Measurements from ENCODE around the gene SEC61A2. TPM values are rescaled to one million over a fixed set of nuclear protein-coding genes. Genes with fewer than 3 reads are reported as not detected.

The SEC61A2 gene
- total and polyA plus RNA-seq, 2 of the 4 experiments (the other 2 are of a cell fraction), result 6.8 to 10.3 TPM

DNA sequence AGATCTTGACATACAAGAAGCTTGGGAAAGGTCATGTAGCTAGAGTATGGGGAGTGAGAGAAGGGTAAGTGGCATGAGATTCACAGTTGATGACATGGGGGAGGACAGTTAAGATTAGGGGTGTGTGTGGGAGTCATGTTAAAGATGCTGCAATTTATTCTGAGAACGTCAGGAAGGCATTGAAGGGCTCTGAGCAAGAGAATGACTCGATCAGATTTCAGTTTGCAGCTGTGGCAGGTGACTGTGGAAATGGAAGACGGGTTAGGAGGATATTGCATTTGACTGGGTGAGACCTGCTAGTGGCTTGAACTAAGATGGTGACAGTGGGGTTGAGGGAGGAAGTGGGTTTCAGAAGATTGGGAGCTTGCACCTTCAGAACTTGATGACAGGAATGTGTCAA, 72.1 kb downstream of the SEC61A2 start:
- H3K23ac ChIP-seq (ENCODE audit: low read depth, low read length), result no peak overlapping the region
- no peak overlapping the region for H2BK20ac ChIP-seq (ENCODE audit: low read depth, low read length)
- H3K18ac ChIP-seq (ENCODE audit: low read depth, low read length), result no peak overlapping the region
- CTCF ChIA-PET, result interaction anchor here (1.0 to 1.2 kb wide), 2 partner anchors 13 to 898 kb away, joined by 3 read pairs; partner anchors contain the start of gene OPTN
- H3K27ac ChIP-seq (ENCODE audit: insufficient read depth, low read length), result no peak overlapping the region
- POLR2A ChIA-PET (ENCODE audit: unreplicated experiment), result no interaction called here
- H2BK120ac ChIP-seq (ENCODE audit: low read depth, low read length), result no peak overlapping the region
- TF ChIP-seq RAD21 (IDR thresholded peaks at IDR 0.05; ENCODE audit: low read length), result no peak
- TF ChIP-seq MXI1 (IDR thresholded peaks at IDR 0.05; ENCODE audit: borderline replicate concordance, low read depth, low read length), result no peak
- TF ChIP-seq, protein P1, sequence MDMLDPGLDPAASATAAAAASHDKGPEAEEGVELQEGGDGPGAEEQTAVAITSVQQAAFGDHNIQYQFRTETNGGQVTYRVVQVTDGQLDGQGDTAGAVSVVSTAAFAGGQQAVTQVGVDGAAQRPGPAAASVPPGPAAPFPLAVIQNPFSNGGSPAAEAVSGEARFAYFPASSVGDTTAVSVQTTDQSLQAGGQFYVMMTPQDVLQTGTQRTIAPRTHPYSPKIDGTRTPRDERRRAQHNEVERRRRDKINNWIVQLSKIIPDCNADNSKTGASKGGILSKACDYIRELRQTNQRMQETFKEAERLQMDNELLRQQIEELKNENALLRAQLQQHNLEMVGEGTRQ (IDR thresholded peaks at IDR 0.05; ENCODE audit: low read depth, low read length), result no peak
- no peak for TF ChIP-seq MAZ (IDR thresholded peaks at IDR 0.05; ENCODE audit: borderline replicate concordance, low read depth, low read length)
- TF ChIP-seq, protein P2, sequence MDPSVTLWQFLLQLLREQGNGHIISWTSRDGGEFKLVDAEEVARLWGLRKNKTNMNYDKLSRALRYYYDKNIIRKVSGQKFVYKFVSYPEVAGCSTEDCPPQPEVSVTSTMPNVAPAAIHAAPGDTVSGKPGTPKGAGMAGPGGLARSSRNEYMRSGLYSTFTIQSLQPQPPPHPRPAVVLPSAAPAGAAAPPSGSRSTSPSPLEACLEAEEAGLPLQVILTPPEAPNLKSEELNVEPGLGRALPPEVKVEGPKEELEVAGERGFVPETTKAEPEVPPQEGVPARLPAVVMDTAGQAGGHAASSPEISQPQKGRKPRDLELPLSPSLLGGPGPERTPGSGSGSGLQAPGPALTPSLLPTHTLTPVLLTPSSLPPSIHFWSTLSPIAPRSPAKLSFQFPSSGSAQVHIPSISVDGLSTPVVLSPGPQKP (IDR thresholded peaks at IDR 0.05; ENCODE audit: borderline replicate concordance, low read depth, low read length), result no peak
- TF ChIP-seq RCOR1 (IDR thresholded peaks at IDR 0.05; ENCODE audit: insufficient replicate concordance, low read length), result no peak
- TF ChIP-seq, protein P3, sequence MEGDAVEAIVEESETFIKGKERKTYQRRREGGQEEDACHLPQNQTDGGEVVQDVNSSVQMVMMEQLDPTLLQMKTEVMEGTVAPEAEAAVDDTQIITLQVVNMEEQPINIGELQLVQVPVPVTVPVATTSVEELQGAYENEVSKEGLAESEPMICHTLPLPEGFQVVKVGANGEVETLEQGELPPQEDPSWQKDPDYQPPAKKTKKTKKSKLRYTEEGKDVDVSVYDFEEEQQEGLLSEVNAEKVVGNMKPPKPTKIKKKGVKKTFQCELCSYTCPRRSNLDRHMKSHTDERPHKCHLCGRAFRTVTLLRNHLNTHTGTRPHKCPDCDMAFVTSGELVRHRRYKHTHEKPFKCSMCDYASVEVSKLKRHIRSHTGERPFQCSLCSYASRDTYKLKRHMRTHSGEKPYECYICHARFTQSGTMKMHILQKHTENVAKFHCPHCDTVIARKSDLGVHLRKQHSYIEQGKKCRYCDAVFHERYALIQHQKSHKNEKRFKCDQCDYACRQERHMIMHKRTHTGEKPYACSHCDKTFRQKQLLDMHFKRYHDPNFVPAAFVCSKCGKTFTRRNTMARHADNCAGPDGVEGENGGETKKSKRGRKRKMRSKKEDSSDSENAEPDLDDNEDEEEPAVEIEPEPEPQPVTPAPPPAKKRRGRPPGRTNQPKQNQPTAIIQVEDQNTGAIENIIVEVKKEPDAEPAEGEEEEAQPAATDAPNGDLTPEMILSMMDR (conservative IDR thresholded peaks at IDR 0.05; ENCODE audit: low read depth, low read length), result no peak
- no peak for TF ChIP-seq RFX5 (IDR thresholded peaks at IDR 0.05; ENCODE audit: low read depth, low read length)
- TF ChIP-seq NFE2L2 (IDR thresholded peaks at IDR 0.05; ENCODE audit: low read depth, low read length), result no peak
- no peak for TF ChIP-seq SMC3 (IDR thresholded peaks at IDR 0.05; ENCODE audit: low read depth, low read length)
- no peak for TF ChIP-seq POLR2A (IDR thresholded peaks at IDR 0.05; ENCODE audit: low read depth, low read length)
- TF ChIP-seq CHD1 (IDR thresholded peaks at IDR 0.05; ENCODE audit: low read depth, low read length), result no peak
- no peak for TF ChIP-seq MAFK (IDR thresholded peaks at IDR 0.05; ENCODE audit: low read depth, low read length)
- no peak for TF ChIP-seq FOS (IDR thresholded peaks at IDR 0.05; ENCODE audit: low read depth, low read length)
- TF ChIP-seq CEBPB (IDR thresholded peaks at IDR 0.05; ENCODE audit: low read depth, low read length), result no peak
- TF ChIP-seq BHLHE40 (IDR thresholded peaks at IDR 0.05; ENCODE audit: low read depth, low read length), result no peak
- DNase-seq, result no peak
- no peak overlapping the region for H2AK9ac ChIP-seq (replicated peaks; ENCODE audit: low read depth, low read length, poor library complexity)
- H3K4me3 ChIP-seq (ENCODE audit: insufficient read depth, low read depth, low read length), result no peak overlapping the region
- H3K14ac ChIP-seq (replicated peaks; ENCODE audit: low read depth, low read length), result no peak overlapping the region
- no peak overlapping the region for H3K4me2 ChIP-seq (ENCODE audit: low read depth, low read length)
- H2AK5ac ChIP-seq (ENCODE audit: low read depth, low read length), result no peak overlapping the region
- H3K9me3 ChIP-seq (ENCODE audit: control insufficient read depth, insufficient read depth, low read length), result no peaks in the 10 kb centered on the region
- no peak for ATAC-seq (ENCODE audit: low read depth)
- H2BK5ac ChIP-seq (ENCODE audit: low read depth, low read length, poor library complexity, severe bottlenecking), result no peak overlapping the region
- H3K36me3 ChIP-seq (ENCODE audit: control insufficient read depth, insufficient read depth, low read length), result peaks cover 33% of the 10 kb centered on the region
- H2AFZ ChIP-seq (replicated peaks; ENCODE audit: low read length, poor library complexity), result no peak overlapping the region
- no peaks in the 10 kb centered on the region for H3K27me3 ChIP-seq (ENCODE audit: control insufficient read depth, insufficient read depth, low read length)
- H3K79me1 ChIP-seq (ENCODE audit: low read depth in 1 of 2, low read length in 2 of 2), result peaks cover 26 to 46% of the 10 kb centered on the region in 2 experiments
- peaks cover 5% of the 10 kb centered on the region for H3K9me1 ChIP-seq (ENCODE audit: insufficient read depth, low read length)
- H3K56ac ChIP-seq (ENCODE audit: extremely low read depth, insufficient read depth, low read length), result no peak overlapping the region
- peaks cover 9% of the 10 kb centered on the region; the same call in 1 of the 2 replicates for H4K20me1 ChIP-seq (ENCODE audit: insufficient read depth, low read length)
- no peak overlapping the region for H4K5ac ChIP-seq (ENCODE audit: low read depth, low read length)
- H4K91ac ChIP-seq (ENCODE audit: insufficient read depth, low read depth, low read length), result no peak overlapping the region
- no peak overlapping the region for H3K4ac ChIP-seq (ENCODE audit: low read depth, low read length)
- no peak overlapping the region for H4K8ac ChIP-seq (ENCODE audit: low read depth in 2 of 2, low read length in 2 of 2)
- 82% methylated on average over 2 of the region's 3 CpGs; no CpG with 5 or more reads in 1 of the 2 experiments for WGBS, 2 experiments (ENCODE audit: extremely low coverage in 2 of 2, insufficient read length in 1 of 2)
- BruUV-seq (replicated peaks), result no TSS peak
- H3K4me1 ChIP-seq (ENCODE audit: control insufficient read depth, insufficient read depth, low read length), result no peaks in the 10 kb centered on the region
- intact Hi-C loops (cut with micrococcal nuclease), result no loop called here
- no peak overlapping the region for H2BK15ac ChIP-seq (ENCODE audit: low read depth, low read length)
- in situ Hi-C loops (cut with MboI; ENCODE audit: low sequenced_read_pairs), result no loop called here
- H3K9ac ChIP-seq (ENCODE audit: low read depth, low read length), result no peak overlapping the region
- dilution Hi-C loops (cut with HindIII; ENCODE audit: low sequenced_read_pairs, unreplicated experiment), result no loop called here
